ENCODE data around the gene SERF2.
A peak's percentile ranks its signal among the peaks of the same experiment; 100 is the strongest.
"Not testable (repeated sequence)": the region's sequence is repeated elsewhere in the genome, so short reads cannot be mapped to it uniquely, and the experiment has no call there.

SERF2 gene

GRCh38 chr15:43791993-43792760, at the start of gene SERF2:
SERF2 (plus strand) TSS chr15:43792320; CDS start chr15:43792377, 57 bp downstream.
- peak; percentile 97 for FAIRE-seq

- not testable (repeated sequence) for FAIRE-seq
Observed at GRCh38 chr15:43746245-43746902, 45.7 kb upstream of the SERF2 start, which contains the start of gene PDIA3. PDIA3 (plus strand) TSS chr15:43746438; CDS start chr15:43746540, 102 bp downstream.

- FAIRE-seq = not testable (repeated sequence)
Observed at GRCh38 chr15:43746903-43747309, 45.2 kb upstream of the SERF2 start.

- FAIRE-seq = no peak
Observed at GRCh38 chr15:43748376-43748775, 43.7 kb upstream of the SERF2 start.

- FAIRE-seq = no peak
Observed at GRCh38 chr15:43749690-43750345, 42.3 kb upstream of the SERF2 start.

- FAIRE-seq = no peak
Observed at GRCh38 chr15:43751885-43752284, 40.2 kb upstream of the SERF2 start.

GRCh38 chr15:43762824-43763223, 29.3 kb upstream of the SERF2 start:
- FAIRE-seq = no peak

GRCh38 chr15:43763819-43764446, 28.2 kb upstream of the SERF2 start:
- no peak for FAIRE-seq

- peak; percentile 91 for FAIRE-seq
Observed at GRCh38 chr15:43769584-43770228, 22.4 kb upstream of the SERF2 start.

- no peak for FAIRE-seq
Observed at GRCh38 chr15:43771816-43772215, 20.3 kb upstream of the SERF2 start.

GRCh38 chr15:43772624-43773023, 19.5 kb upstream of the SERF2 start:
- FAIRE-seq = no peak

GRCh38 chr15:43774062-43774461, 18.1 kb upstream of the SERF2 start:
- no peak for FAIRE-seq

- peak; percentile 66 for FAIRE-seq
Observed at GRCh38 chr15:43775411-43775965, 16.6 kb upstream of the SERF2 start.

GRCh38 chr15:43776101-43776717, 15.9 kb upstream of the SERF2 start:
- FAIRE-seq = no peak

GRCh38 chr15:43776718-43777266, 15.3 kb upstream of the SERF2 start, which contains the start of gene ELL3:
ELL3 (minus strand) TSS chr15:43776966; CDS start chr15:43776901, 65 bp downstream.
- no peak for FAIRE-seq

GRCh38 chr15:43777267-43777914, 14.7 kb upstream of the SERF2 start:
- FAIRE-seq = no peak

GRCh38 chr15:43779016-43779415, 13.1 kb upstream of the SERF2 start:
- no peak for FAIRE-seq

GRCh38 chr15:43789409-43789808, 2.7 kb upstream of the SERF2 start:
- no peak for FAIRE-seq

- no peak for FAIRE-seq
Observed at GRCh38 chr15:43792761-43793476, 799 bp downstream of the SERF2 start.

GRCh38 chr15:43793647-43794046, 1.5 kb downstream of the SERF2 start:
- no peak for FAIRE-seq
